ENCODE results near the gene MT1F.

Gene MT1F

DNA sequence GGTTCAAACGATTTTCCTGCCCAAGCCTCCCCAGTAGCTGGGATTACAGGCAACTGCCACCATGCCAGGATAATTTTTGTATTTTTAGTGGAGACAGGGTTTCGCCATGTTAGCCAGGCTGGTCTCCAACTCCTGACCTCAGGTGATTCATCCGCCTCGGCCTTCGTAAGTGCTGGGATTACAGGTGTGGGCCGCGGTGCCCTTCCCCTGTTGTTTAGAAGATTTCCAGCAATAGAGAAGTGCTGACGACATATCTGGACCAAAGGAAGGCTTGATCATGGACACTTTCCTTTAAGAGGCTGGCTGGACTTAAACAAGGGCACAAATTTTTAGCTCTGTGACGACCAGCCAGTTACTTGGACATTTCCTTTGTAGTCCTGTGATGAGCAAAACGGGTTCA lies 26.6 kb upstream of the MT1F start:
- Histone ChIP-seq H3K4me1 (peaks cover 0 to 14% (median 4%) of the 10 kb centered on the region in 10 experiments; a peak in 5 of 20 replicates), H3K36me3 (no peaks in the 10 kb centered on the region), H4K20me1 (peaks cover 0 to 56% (median 31%) of the 10 kb centered on the region in 11 experiments; a peak in 15 of 22 replicates), H3K27ac (no peak overlapping the region), H3K4me3 (no peak overlapping the region), H3K4me2 (no peak overlapping the region), H3K27me3 (peaks cover 100% of the 10 kb centered on the region in 11 experiments), H3K9ac (no peak overlapping the region), H3K9me3 (replicated peaks in 1 of 11) (peaks cover 0 to 11% (median 6%) of the 10 kb centered on the region in 11 experiments; a peak in 11 of 22 replicates)
- TF ChIP-seq Cebpa-rat (IDR thresholded peaks at IDR 0.05), result no peak; a peak in 1 of 22 replicates

DNA sequence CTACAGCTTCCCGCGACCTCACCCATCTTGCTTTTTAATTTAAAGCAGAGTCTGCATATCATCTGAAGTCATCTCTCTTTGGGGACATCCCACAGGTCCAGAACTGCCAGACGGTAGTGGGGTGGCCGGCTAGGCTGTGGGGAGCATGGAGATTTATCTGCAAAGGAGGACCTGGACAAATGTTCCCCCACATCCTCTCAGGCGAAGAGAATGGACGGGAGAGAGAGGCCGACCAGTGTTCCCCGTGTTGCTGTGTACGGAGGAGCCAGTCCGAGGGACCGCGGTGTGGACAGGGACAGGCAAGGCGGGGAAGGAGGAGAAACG lies 26.0 kb upstream of the MT1F start:
- Histone ChIP-seq H3K4me1 (peaks cover 0 to 14% (median 4%) of the 10 kb centered on the region in 10 experiments; a peak in 5 of 20 replicates), H3K9me3 (replicated peaks in 1 of 11) (peaks cover 0 to 11% (median 6%) of the 10 kb centered on the region in 11 experiments; a peak in 11 of 22 replicates), H3K36me3 (no peaks in the 10 kb centered on the region), H3K9ac (no peak overlapping the region), H4K20me1 (peaks cover 0 to 62% (median 37%) of the 10 kb centered on the region in 11 experiments; a peak in 15 of 22 replicates), H3K4me2 (0 out of 22 replicates have a peak overlapping the region, but pooled peaks of 1 of the 11 experiments have one; percentile 37), H3K4me3 (peak overlapping the region in 1 of 10 experiments; percentile 18; a peak in 1 of 20 replicates), H3K27ac (no peak overlapping the region), H3K27me3 (peaks cover 100% of the 10 kb centered on the region in 11 experiments)
- TF ChIP-seq Cebpa-rat (IDR thresholded peaks at IDR 0.05), result no peak

DNA sequence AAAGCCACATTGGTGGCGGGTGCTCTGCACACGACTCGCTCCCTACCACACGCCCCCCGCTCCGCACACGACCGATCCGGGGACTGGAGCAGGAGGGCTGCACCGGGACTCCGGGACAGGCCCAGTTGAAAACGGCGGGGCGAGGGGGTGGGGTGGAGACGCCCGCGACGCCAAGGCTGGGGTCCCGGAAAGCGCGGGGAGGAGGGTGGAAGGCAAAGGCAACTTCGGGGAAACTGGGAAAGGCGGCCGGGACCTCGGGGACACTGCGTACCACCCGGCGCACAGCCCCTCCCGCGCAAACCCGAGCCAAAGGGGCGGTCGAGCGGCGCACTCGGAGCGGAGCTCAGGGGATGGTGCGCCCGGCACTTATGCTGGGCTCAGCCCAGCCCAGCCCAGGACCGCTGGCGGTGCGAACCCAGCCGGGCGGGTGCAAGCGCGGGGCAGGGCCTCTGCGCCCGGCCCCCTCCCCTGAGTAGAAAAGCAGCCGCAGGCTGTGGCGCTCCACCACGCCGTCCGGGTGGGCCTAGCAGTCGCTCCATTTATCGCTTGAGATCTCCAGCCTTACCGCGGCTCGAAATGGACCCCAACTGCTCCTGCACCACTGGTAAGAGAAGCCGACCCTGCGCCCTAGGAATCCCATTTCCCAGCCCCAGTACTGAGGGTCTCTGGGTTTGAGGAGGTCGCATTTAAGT lies 25.5 kb upstream of the MT1F start, which contains the start of gene MT1M:
Gene MT1M, plus strand, starts transcription at position 504 of the 692 bp plus-strand sequence. Its CDS starts 73 bp downstream, at position 577.
- no peak for TF ChIP-seq Cebpa-rat (IDR thresholded peaks at IDR 0.05)
- H3K9me3 ChIP-seq (replicated peaks in 1 of 11), result peaks cover 0 to 11% (median 6%) of the 10 kb centered on the region in 11 experiments; a peak in 12 of 22 replicates
- no peak within 1 kb of the TSS for H3K9ac ChIP-seq
- peaks cover 0 to 63% (median 38%) of the 10 kb centered on the region in 11 experiments; a peak in 15 of 22 replicates for H4K20me1 ChIP-seq
- no peaks in the 10 kb centered on the region for H3K36me3 ChIP-seq
- peak within 1 kb of the TSS in 5 of 11 experiments; percentile 5 to 55 (median 18); a peak in 6 of 22 replicates for H3K4me2 ChIP-seq
- H3K4me3 ChIP-seq, result peak within 1 kb of the TSS in 2 of 10 experiments; percentile 18; a peak in 2 of 20 replicates
- peaks cover 0 to 14% (median 4%) of the 10 kb centered on the region in 10 experiments; a peak in 5 of 20 replicates for H3K4me1 ChIP-seq
- peaks cover 100% of the 10 kb centered on the region in 11 experiments for H3K27me3 ChIP-seq
- H3K27ac ChIP-seq, result no peak within 1 kb of the TSS

DNA sequence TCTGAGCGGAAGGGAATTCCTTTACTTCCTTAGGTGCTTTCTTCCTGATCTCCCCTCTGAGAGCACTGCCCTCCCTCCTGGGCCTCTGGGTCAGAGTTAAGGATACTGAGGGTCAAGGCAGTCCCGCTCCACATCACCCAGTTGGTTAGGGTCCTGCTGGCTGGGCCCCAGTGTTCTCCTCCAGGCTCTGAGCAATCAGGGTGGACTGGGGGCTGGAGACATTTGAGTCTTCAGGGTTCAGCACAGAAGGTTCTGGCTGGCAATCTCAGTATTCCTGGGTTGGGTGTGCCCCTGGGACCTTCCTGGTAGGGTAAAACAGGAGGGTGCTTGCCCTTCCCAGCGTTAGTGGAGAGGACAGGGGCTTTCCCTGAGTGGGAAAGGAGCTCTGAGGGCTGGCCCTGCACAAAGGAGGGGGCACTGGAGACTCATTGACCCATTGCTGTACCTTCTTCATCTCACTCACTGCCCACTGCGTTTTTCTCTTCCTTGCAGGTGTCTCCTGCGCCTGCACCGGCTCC lies 24.9 kb upstream of the MT1F start:
- H3K4me3 ChIP-seq, result no peak overlapping the region
- TF ChIP-seq Cebpa-rat (IDR thresholded peaks at IDR 0.05), result no peak
- no peak overlapping the region for H3K27ac ChIP-seq
- H3K9me3 ChIP-seq (replicated peaks in 1 of 11), result peaks cover 0 to 16% (median 7%) of the 10 kb centered on the region in 11 experiments; a peak in 16 of 22 replicates
- H3K4me2 ChIP-seq, result no peak overlapping the region; a peak in 1 of 22 replicates
- peaks cover 0 to 63% (median 42%) of the 10 kb centered on the region in 11 experiments; a peak in 15 of 22 replicates for H4K20me1 ChIP-seq
- peaks cover 100% of the 10 kb centered on the region in 11 experiments for H3K27me3 ChIP-seq
- H3K36me3 ChIP-seq, result no peaks in the 10 kb centered on the region
- peaks cover 0 to 14% (median 4%) of the 10 kb centered on the region in 10 experiments; a peak in 5 of 20 replicates for H3K4me1 ChIP-seq
- no peak overlapping the region for H3K9ac ChIP-seq

DNA sequence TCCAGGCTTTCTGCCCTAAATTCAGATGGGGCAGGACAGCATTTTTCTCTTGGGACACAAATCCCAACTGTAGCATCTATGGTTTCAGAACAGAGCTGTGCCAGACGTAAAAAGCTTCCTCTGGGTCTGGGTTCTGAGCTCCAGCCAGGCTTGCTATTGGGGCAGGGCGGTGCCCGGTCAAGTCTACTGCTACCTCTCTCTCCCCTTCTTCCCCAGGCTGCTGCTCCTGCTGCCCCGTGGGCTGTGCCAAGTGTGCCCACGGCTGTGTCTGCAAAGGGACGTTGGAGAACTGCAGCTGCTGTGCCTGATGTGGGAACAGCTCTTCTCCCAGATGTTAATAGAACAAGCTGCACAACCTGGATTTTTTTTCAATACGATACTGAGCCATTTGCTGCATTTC lies 24.2 kb upstream of the MT1F start:
- Histone ChIP-seq H3K27ac (no peak overlapping the region), H3K9me3 (replicated peaks in 1 of 11) (peaks cover 4 to 23% (median 13%) of the 10 kb centered on the region in 11 experiments; a peak in 18 of 22 replicates), H4K20me1 (peaks cover 0 to 69% (median 48%) of the 10 kb centered on the region in 11 experiments; a peak in 15 of 22 replicates), H3K27me3 (peaks cover 100% of the 10 kb centered on the region in 11 experiments), H3K9ac (no peak overlapping the region), H3K4me3 (no peak overlapping the region), H3K36me3 (no peaks in the 10 kb centered on the region), H3K4me2 (no peak overlapping the region), H3K4me1 (peaks cover 0 to 14% (median 4%) of the 10 kb centered on the region in 10 experiments; a peak in 5 of 20 replicates)
- no peak for TF ChIP-seq Cebpa-rat (IDR thresholded peaks at IDR 0.05)

DNA sequence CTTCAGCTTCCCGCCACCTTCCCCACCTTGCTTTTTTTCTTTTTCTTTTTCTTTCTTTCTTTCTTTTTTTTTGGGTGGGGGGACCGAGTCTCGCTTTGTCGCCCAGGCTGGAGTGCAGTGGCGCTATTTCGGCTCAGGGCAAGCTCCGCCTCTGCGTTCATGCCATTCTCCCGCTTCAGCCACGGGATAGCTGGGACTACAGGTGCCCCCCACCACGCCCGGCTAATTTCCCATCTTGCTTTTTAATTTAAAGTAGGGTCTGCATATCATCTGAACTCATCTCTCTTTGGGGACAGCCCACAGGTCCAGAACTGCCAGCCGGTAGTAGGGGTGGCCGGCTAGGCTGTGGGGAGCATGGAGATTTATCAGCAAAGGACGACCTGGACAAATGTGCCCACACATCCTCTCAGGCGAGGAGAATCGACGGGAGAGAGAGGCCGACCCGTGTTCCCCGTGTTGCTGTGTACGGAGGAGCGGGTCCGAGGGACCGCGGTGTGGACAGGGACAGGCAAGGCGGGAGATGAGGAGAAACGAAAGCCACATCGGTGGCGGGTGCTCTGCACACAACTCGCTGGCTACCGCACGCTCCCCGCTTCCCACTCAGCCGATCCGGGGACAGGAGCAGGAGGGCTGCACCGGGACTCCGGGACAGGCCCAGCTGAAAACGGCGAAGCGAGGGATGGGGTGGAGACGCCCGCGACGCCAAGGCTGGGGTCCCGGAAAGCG lies 22.9 kb upstream of the MT1F start:
- Histone ChIP-seq H3K4me2 (peak overlapping the region in 1 of 11 experiments; percentile 9; a peak in 1 of 22 replicates), H3K9me3 (replicated peaks in 1 of 11) (peaks cover 5 to 28% (median 17%) of the 10 kb centered on the region in 11 experiments; a peak in 18 of 22 replicates), H3K4me1 (peaks cover 0 to 10% (median 4%) of the 10 kb centered on the region in 10 experiments; a peak in 5 of 20 replicates), H3K4me3 (peak overlapping the region in 1 of 10 experiments; percentile 7; a peak in 2 of 20 replicates), H3K27me3 (peaks cover 100% of the 10 kb centered on the region in 11 experiments), H3K27ac (no peak overlapping the region), H4K20me1 (peaks cover 0 to 64% (median 41%) of the 10 kb centered on the region in 11 experiments; a peak in 15 of 22 replicates), H3K9ac (no peak overlapping the region), H3K36me3 (no peaks in the 10 kb centered on the region)
- no peak for TF ChIP-seq Cebpa-rat (IDR thresholded peaks at IDR 0.05)

DNA sequence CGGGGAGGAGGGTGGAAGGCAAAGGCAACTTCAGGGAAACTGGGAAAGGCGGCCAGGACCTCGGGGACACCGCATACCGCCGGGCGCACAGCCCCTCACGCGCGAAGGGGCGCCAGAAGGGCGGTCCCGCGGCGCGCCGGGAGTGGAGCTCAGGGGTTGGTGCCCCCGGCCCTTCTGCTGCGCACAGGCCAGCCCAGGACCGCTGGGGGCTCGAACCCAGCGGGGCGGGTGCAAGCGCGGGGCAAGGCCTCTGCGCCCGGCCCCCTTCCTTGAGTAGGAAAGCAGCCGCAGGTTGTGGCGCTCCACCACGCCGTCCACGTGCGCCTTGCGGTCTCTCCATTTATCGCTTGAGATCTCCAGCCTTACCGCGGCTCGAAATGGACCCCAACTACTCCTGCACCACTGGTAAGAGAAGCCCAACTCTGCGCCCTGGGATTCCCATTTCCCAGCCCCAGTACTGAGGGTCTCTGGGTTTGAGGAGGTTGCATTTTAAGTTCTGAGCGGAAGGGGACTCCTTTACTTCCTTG lies 22.3 kb upstream of the MT1F start:
- peak overlapping the region in 1 of 10 experiments; percentile 7; a peak in 2 of 20 replicates for H3K4me3 ChIP-seq
- no peaks in the 10 kb centered on the region for H3K36me3 ChIP-seq
- peaks cover 100% of the 10 kb centered on the region in 11 experiments for H3K27me3 ChIP-seq
- no peak for TF ChIP-seq Cebpa-rat (IDR thresholded peaks at IDR 0.05)
- H3K9me3 ChIP-seq (replicated peaks in 1 of 11), result peaks cover 5 to 28% (median 17%) of the 10 kb centered on the region in 11 experiments; a peak in 18 of 22 replicates
- H3K4me1 ChIP-seq, result peaks cover 0 to 6% (median 4%) of the 10 kb centered on the region in 10 experiments; a peak in 5 of 20 replicates
- peaks cover 0 to 63% (median 39%) of the 10 kb centered on the region in 11 experiments; a peak in 15 of 22 replicates for H4K20me1 ChIP-seq
- no peak overlapping the region for H3K9ac ChIP-seq
- no peak overlapping the region for H3K4me2 ChIP-seq
- H3K27ac ChIP-seq, result no peak overlapping the region

All from BLaER1 treated with 17β-estradiol and CSF1 and Interleukin-3, amounts not matched to agents 10 nM and 100 nM (cell line).